OCI-M2 (cell line): ENCODE measurements around the gene ATF4.

Source experiments
- DNase-seq: peaks from one replicate; lab custom pipeline; 2025; ENCODE audit not compliant: unreplicated experiment; lab: John Stamatoyannopoulos, UW

ATF4 gene

GRCh38 chr22:39528080-39528661 lies 7.8 kb downstream of the ATF4 start:
- no peak for DNase-seq

GRCh38 chr22:39528681-39529486 lies 8.5 kb downstream of the ATF4 start:
- peak; percentile 44 for DNase-seq

- DNase-seq, result no peak
Measured at GRCh38 chr22:39529487-39529851, 9.1 kb downstream of the ATF4 start.

GRCh38 chr22:39530116-39530515 lies 9.8 kb downstream of the ATF4 start:
- no peak for DNase-seq

GRCh38 chr22:39530692-39531331 lies 10.4 kb downstream of the ATF4 start:
- no peak for DNase-seq

DNA sequence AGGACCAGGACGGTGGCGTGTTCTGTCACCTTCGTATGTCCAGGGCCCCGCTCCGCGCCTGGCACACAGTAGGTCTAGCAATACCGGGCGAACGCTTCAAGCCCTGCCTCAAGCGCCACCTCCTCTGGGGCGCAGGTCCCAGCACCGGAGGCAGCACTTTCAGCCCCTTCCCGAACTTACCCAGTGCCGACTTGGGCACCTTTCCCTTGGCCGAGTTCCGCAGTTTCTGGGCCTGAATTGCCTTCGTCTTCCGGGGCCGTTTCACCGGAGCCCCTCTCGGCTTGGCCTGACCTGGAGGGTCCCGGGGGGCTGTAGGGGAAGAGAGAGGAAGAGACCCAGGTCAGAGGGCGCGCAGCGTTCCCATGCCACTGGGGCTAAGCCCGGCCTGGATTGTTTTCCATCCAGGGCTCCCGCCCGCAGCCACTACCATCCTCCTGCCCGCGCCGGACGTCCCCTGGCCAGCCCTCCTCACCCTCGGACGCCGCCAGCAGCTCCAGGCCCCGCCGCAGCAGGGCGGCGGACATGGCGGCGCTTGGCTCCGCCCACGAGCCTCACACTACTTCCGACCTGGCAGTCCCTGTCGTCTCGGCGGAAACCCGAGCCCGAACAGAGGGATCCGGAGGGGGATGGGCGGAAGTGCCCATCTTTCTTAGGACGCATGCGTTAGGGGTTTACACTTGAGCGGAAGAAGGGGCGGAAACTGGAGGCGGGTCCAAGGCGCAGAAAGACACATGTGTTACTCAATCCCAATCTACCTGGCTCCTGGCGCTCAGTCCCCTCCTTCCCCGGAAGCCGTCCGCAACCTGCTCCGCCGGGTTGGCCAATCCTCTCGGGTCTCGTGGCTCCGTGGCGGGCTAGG lies 12.1 kb downstream of the ATF4 start, which contains the start of gene RPS19BP1:
RPS19BP1 (minus strand) TSS at position 534 of the 859 bp plus-strand sequence; CDS start at position 524, 10 bp downstream.
- peak; percentile 79 for DNase-seq

DNA sequence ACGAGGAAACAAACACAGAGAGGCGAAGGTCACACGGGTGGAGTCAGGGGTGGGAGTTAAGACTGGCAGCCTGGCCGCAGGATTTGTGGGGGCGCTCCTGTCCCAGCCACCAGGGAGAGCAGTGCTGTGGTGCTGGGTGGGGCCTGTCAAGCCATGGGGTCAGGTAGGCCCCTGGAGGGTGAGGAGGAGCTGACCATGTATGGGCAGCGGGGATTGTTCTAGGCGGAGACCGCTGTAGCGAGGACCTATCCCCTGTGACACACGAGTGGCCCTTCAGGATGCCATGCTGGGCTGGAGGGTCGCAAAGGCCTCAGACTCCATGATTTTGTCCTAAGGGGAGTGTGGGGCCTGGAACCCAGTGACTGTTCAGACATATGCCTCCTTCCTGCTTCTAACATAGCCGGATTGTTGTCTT lies 13.7 kb downstream of the ATF4 start:
- DNase-seq, result no peak

DNA sequence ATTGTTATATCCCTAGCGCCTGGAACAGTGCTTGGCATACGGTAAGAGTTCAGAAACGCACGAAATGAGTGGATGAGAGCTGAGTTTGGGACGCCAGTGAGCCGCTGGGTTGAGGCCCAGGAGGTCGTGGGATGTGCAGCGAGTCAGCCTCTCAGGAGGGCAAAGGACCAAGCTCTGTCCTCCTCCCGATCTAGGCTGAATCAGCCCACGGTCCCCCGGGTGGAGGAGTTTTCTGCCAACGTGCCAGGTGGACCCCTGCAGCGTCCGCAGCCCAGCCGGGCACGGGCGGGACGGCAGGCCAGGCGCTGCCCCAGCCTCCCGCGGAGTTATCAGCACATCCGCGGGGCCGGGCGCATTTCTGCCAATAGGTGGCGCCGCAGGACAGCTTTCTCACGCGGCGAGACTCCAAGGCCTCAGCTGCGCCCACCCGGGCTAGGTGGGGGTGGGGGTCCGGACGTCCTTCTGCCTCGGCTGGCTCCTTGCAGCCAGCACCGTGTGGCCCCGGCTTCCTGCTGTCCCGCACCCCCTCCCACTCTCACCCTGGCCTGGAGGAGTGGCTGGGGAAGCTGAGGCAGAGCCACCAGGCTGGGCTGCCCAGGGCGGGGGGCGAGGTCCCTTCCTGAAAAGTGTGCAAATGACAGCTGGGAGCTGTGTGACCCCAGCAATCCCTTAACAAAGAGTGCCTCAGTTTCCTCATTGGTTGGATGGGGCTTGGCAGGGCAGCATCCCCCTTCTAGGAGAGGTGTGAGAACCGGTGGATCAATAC lies 14.4 kb downstream of the ATF4 start:
- no peak for DNase-seq

- no peak for DNase-seq
Measured at GRCh38 chr22:39535357-39535725, 15.0 kb downstream of the ATF4 start.

- DNase-seq, result no peak
Measured at GRCh38 chr22:39535831-39536449, 15.6 kb downstream of the ATF4 start.

DNA sequence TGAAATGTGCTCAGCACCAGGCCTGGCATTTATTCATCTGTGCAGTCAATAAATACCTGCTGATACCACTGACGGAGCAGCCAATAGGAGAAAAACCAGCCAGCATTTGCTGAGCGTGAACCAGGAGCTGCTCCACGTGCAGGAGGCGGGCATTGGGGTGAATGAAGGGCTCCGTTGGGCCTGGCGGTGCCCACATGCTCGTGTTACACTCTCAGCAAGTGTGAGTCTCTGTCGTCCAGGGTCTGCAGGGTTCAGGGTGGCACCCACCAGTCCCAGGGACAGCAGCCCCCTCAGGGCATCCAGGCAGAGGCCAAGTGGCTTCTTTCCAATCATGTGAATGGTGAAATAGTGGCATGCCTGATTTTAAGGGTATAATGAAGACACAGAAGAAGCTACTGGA lies 16.3 kb downstream of the ATF4 start:
- DNase-seq, result no peak

DNA sequence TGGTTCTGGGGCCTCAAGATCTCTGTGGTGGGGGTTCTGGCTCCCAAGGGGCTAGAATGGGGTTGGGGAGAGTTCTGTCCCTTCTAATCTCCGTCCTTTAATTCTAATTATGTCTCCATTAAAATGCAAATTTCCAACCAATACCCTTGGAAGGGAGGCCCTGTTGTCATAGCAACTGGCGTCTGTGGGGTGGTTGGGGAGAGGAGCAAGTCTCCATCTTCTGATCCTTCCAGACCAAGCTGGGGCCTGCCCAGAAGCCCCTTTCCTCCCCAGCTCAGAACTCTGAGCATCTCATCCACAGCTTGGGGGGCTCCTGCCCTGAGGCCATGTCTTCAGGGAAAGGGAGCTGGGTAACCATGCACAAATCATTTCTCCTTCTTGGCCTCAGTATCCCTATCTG lies 17.6 kb downstream of the ATF4 start:
- DNase-seq, result no peak

DNA sequence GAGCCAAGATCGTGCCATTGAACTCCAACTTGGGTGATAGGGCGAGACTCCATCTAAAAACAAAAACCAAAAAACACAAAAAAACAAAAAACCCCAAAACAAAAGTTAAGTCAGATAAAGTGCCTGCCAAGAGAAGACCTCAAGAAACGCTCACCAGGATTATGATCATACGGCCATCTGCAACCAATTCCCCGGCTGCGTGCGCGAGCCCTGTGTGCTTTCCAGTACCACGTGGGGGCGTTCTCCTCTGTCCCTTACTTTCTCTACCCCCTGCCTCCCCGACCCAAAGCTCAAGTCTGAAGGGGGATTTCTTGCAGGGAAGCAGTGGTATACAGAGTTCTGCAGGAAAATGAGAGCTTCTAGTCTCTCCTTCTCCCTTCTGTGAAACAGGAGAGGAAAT lies 22.7 kb downstream of the ATF4 start:
- no peak for DNase-seq

- DNase-seq, result no peak
Measured at GRCh38 chr22:39545386-39546365, 25.3 kb downstream of the ATF4 start.

DNA sequence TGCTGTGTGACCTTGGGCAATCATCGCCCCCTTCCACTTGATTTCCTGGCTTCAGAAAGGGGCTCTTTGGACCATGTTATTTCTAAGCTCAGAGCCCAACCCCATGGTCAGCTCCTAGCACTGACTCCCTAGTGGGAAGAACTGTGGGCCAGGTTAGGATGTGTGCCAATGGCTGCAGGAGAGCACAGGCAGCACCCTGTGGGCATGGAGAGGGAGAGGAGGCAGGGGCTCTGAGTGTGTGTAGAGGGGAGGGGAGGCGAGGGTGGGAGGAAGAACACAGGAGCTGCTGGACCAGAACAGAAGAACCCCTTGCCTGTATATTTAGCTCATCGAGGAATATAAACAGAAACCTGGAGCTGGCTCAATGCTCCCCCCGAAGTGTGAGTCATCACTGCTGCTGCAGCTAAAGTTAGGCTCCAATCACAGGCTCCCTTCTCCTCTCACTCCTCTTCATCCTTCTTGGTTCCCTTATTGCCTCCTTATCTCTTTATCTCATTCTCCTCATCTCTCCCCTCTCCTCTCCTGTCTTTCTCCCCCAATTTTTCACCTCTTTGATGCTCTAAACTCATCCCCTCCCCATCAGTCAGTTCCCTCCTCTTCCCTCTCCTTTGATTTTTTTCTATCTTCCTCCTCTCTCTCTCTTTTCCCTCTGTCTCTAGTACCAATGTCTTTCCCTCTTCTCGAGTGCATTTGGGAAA lies 26.7 kb downstream of the ATF4 start:
- DNase-seq, result no peak

GRCh38 chr22:39547587-39547947 lies 27.2 kb downstream of the ATF4 start:
- no peak for DNase-seq

- no peak for DNase-seq
Measured at GRCh38 chr22:39553429-39553828, 33.1 kb downstream of the ATF4 start.

- no peak for DNase-seq
Measured at GRCh38 chr22:39554151-39554550, 33.8 kb downstream of the ATF4 start.
